DOHH2 (cell line): ENCODE results near the gene C11orf68.

ENCODE experiments used
- EZH2phosphoT487 ChIP-seq: fragments of 200-600 bp; sonication (generic); IDR thresholded peaks from 2 replicates; pipeline ENCODE4 v1.6.1; 2017; ENCODE audit warnings: borderline replicate concordance, mild to moderate bottlenecking, antibody characterized with exemption, low read length, moderate library complexity, mixed read lengths
- TF ChIP-seq, protein P1 (sequence below): fragments of 200-600 bp; sonication (generic); IDR thresholded peaks from one replicate; pipeline ENCODE4 v1.5.1; 2014; ENCODE audit warnings: antibody characterized with exemption, mild to moderate bottlenecking, low read depth, low read length; ENCODE audit not compliant: poor library complexity, severe bottlenecking

- TF ChIP-seq, protein P1, sequence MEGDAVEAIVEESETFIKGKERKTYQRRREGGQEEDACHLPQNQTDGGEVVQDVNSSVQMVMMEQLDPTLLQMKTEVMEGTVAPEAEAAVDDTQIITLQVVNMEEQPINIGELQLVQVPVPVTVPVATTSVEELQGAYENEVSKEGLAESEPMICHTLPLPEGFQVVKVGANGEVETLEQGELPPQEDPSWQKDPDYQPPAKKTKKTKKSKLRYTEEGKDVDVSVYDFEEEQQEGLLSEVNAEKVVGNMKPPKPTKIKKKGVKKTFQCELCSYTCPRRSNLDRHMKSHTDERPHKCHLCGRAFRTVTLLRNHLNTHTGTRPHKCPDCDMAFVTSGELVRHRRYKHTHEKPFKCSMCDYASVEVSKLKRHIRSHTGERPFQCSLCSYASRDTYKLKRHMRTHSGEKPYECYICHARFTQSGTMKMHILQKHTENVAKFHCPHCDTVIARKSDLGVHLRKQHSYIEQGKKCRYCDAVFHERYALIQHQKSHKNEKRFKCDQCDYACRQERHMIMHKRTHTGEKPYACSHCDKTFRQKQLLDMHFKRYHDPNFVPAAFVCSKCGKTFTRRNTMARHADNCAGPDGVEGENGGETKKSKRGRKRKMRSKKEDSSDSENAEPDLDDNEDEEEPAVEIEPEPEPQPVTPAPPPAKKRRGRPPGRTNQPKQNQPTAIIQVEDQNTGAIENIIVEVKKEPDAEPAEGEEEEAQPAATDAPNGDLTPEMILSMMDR: no peak
- no peak for TF ChIP-seq EZH2phosphoT487
These were observed 15.2 kb upstream of the C11orf68 start for GRCh38 chr11:65934014-65934413.
